ENCODE results near the gene SLC15A4.

GRCh38 chr12:128792881-128793280, 30.9 kb downstream of the SLC15A4 start:
- TF ChIP-seq EZH2 (IDR thresholded peaks at IDR 0.05; ENCODE audit: borderline replicate concordance, low read length) (no peak), CTCF (conservative IDR thresholded peaks at IDR 0.05 in 1 of 2, IDR thresholded peaks at IDR 0.05 in 1 of 2; ENCODE audit: extremely low read depth in 1 of 2, insufficient read depth in 1 of 2, low read depth in 1 of 2, low read length in 2 of 2) (no peak)

All from mammary epithelial cell (primary cell).